ENCODE measurements around the gene STK32C.

The STK32C gene

DNA sequence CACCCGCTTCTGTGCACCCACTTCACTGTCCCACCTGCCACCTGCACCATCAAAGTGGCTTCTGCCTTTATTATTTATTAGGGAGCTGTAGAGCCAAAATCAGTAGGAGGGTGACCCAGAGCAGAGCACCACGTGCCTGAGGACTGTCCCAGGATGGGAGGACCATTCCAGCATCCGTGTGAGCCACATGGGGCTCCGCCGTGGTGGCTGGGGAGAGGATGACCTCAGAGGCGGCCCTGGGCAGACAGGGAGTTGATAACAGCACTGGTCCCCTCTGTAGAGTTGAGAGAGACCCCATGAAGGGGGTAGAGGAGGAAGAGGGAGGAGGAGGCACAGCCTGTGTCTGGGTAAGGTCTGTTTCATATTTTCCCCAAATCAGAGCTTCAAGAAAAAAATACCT is 129.7 kb downstream of the STK32C start:
- DNase-seq: no peak

DNA sequence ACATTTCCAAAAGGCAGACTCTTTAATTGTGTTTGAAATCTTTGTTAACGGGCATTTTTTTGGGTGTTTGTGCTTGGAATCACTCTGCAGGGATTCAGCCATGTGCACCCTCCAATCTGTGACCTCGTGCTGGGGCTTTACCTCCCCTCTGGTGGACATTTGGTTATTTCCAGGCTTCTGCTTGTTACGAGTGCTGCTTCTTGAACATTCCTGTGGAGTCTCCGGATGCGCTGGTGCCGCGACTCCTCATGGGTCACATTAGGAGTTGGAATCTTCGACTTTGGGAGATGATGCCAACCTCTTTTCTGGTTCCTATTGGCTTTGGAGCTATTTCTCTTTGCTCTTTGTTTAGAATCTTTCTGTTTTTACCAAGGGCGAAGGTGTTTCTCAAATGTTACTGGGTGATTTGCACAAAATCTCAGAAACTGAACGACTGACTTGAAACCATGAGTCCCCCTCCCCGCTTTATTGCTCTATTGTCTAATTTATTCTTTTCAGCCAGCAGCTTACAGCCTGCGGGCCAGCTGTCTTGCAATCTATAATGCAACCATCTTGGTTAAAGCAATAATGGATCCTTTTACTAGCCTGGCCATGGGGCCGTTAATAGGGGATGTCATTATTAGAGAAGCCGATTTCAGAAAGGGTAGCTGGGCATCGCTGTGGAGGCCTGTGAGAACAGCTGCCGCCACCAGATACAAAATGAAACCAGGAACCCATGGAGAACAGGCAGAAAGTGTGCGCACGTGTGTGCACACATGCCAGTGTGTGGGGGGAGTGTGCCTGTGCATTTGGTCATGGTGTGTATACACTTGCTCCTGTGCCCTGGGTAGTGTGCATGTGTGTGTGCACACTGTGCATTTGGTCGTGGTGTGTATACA is 130.9 kb downstream of the STK32C start:
- DNase-seq: no peak

DNA sequence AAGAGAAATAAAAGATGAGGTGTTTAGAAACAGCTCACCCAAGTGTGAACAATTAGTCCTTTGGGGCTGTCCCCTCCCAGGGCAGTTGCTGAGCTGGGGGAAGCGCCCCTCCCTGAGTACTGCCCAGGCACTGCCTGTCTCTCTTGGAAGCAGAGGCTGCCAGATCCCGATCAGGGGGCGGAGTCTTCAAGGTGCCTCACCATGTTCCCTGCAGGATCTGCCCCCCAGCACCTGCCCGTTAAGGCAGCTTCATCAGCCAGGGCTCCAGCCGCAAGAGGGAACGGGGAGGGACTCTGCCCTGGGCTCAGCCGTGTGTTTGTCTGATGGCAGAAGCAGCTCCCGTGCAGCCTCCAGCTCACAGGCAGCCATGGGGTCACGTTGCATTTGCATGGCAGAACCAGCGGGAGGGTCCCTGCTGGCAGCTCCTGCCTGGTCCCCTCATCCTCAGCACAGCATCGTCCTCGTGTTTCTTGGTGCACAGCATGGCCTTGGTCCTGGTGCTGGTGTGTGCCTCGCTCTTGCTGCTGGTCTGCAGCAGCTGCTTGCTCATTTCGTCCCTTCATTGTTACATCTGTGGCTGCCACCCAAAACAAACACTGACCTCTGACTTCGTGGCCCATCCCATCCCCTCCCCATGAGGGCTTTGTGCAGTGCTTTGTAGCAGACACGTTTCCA is 131.7 kb downstream of the STK32C start:
- no peak for DNase-seq

DNA sequence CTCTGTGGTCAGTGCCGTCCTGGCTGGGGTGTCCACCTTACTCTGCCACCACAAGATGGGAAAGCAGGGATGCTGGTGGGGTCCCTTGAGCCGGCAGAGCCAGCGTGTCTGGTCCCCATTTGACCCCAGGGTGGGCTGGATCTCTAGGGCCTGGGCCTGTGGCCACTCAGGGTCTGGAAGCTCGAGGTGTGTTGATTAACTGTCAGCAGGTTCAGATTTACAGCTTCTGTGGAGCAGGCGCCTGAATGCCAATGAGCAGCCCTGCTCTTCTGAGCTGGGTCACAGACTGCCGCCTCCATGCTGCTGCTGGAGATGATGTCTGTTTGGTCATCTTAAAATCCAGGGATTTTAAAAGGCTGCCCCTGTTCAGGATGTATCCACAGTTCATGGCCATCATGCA is 132.3 kb downstream of the STK32C start:
- no peak for DNase-seq

GRCh38 chr10:132174237-132174636 is 133.5 kb downstream of the STK32C start:
- no peak for DNase-seq

DNA sequence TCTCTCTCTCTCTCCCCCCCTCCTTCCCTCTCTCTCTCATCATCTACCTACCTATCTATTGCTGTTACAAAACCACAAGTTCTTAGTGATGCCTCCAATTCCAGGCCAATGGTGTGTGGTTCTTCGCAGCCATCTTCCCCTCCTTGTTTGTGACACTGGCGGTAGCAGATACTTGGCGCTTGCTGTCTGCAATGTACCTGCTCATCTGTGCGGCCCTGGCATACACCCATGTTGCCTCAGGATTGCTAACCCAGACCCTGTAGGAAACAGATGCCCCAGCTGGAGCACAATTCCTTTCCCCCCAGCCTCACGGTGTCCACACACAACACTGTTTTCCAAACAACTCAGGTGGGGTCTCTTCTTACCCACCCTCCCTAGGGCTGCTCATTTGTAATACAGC is 134.6 kb downstream of the STK32C start:
- no peak for DNase-seq

DNA sequence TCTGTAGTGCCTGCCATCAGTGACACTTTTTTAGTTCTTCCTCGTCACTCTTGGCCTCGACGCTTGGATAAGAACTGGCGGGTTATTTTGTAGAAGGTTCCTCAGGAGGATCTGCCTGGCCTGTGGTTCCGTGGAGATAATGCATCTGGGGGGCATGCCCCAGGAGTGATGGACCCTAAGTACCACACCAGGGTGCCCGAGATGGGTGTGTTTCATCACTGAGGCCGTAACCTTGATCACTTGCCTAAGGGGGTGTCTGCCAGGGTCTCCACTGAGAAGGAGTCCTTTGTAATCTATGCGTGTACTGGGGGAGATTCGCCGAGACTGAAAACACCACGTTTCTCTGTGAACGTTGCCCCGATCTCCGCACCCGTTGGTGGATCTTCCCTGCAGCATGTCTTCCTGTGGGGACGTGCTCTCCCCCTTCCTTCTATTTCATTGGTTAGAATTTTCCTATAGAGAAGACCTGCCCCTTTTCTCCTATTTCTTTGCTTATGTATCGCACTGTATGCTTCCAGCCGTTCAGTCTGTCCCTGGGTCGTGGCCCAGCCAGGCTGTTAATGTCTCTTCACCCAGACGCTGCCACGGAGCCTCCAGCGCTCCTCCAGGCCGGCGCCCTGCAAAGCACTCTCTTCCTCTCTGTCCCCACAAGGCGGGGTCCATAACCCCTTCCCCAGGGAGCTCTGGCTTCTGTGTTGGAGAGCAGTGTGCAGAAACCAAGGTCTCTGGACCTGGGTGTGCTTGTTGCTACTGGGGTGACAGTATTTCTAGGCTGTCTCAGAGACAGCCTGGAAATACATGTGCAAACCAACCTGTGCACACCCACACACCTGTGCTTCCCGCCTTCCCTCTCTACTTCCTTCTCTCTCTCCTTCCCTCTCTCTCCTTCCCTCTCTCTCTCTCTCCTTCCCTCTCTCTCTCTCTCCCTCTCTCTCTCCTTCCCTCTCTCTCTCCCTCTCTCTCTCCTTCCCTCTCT is 135.4 kb downstream of the STK32C start:
- no peak for DNase-seq

DNA sequence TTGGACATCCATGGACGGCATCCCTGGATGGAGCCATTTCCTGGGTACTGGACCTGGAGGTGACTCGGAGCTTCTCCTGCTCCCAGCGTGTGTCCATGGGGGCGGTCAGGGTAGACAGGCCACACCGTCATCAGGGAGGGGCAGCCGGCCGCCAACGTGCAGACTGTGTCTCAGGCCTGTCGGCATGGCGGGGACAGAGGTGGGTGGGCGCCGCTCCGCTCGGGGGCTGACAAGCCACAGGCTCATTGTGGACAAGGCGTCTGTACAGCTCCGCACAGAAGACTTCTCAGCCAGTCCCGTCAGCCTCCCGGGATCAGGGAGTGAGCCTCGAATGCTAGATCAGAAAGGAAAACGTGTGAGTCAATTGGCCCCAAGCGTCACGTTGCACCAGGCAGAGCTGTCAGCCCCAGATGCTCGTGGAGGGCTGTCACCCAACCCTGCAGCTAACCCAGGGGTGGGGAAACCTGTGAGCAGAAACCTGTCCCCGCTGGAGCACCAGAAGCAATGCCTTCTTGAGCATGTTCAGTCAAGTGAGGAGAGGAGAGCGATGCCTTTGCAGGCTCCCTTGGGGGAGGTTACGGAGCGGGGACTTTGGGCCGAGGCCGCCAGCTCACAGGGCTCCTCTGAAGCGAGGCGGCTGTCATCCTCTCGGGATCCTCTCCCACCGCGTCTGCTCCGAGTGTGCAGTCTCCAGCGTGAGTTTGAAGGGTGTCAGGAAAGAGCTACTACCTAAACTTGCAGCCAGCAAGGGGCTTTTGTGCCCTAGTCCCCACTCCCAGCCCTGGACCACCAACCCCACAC is 137.0 kb downstream of the STK32C start:
- no peak for DNase-seq

GRCh38 chr10:132169766-132170560 is 137.8 kb downstream of the STK32C start:
- DNase-seq: no peak

DNA sequence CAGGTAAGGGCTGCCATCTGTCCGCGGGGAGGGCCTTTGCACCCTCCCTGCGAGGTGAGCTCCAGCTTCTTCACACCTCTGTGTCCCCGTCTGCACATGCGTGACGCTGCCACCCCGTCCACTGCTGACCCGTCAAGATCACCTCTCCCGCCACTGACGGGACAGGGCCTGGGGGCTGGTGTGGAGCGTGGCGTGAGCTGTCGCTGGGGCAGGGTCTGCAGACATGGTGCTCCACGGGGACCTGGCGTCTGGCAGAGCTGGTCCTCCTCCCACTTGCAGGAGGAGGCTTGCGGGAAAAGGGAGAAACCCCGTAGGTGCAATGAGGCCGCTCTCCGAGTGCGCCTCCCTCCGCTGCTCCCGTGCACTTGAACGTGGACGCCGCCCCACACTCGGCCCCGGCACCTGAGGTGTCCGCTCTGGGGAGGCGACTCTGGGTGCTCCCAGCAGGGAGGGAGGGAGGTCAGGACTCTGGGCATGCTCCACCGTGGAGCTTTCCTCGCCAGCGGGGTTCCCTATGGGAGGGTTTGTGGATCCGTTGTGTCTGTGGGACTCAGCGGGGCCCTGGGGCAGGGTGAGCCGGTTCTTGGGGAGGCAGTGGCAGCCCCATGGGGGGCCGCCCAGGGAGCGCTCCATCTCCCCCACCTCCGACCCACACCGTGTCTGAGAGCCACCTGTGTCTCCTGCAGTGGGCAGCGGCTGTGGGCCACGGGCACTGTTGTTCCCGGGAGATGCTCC is 138.6 kb downstream of the STK32C start:
- DNase-seq: no peak

DNA sequence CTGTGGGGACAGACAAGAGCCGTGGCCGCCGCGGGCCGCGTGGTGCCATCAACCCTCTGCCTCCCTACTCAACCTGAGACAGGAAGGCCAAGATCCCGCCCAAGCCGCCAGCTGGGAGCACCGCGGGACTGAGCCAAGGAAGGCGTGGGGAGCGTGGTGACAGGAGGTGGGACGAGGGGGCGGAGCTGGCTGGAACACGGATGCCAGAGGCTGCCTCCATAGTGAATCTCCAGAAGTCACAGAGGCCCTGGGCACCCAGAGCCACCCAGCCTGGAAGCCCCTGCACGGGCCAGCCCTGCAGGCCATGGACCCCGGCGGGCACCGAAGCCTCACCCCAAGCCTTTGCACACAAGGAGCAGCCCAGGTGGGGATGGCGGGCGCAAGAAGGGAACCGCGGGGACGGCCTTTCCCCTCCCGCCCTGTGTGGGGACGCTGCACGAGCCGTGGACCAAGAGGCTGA is 139.1 kb downstream of the STK32C start:
- no peak for DNase-seq

GRCh38 chr10:132167976-132168375 is 139.8 kb downstream of the STK32C start:
- no peak for DNase-seq

DNA sequence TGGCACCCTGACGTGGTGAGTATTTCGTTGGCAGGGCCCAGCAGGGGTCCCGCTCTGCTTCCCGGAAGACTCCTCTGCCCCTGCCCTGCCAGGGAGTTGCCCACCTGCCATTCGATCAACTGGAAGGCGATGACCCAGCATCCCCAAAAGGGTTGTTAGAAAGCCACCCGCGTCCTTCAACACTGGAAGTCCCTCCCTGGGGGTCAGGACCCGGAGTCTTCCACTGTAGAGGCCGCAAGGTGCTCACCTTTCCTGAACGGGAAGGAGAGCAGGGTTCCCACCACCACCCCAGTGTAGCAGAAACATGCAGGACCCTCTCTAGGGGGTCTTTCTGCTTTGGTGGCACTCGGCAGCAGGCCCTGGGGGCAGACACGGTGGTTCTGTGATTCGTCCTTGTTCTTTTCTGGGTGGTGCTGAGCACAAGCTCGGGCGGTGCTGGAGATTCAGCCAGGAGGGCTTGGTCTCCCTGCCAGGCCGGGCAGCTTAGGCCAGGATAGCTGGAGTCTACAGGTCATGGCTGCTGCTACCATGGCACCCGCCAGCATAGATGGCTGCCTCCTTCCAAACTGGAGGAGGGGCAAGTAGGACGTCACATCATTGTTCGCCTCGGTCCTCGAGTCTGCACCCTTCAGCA is 140.6 kb downstream of the STK32C start:
- no peak for DNase-seq

- DNase-seq: no peak
These were observed 141.4 kb downstream of the STK32C start for GRCh38 chr10:132166216-132166950.

GRCh38 chr10:132165416-132165980 is 142.3 kb downstream of the STK32C start:
- no peak for DNase-seq

- no peak for DNase-seq
These were observed 142.9 kb downstream of the STK32C start for GRCh38 chr10:132164761-132165278.

DNA sequence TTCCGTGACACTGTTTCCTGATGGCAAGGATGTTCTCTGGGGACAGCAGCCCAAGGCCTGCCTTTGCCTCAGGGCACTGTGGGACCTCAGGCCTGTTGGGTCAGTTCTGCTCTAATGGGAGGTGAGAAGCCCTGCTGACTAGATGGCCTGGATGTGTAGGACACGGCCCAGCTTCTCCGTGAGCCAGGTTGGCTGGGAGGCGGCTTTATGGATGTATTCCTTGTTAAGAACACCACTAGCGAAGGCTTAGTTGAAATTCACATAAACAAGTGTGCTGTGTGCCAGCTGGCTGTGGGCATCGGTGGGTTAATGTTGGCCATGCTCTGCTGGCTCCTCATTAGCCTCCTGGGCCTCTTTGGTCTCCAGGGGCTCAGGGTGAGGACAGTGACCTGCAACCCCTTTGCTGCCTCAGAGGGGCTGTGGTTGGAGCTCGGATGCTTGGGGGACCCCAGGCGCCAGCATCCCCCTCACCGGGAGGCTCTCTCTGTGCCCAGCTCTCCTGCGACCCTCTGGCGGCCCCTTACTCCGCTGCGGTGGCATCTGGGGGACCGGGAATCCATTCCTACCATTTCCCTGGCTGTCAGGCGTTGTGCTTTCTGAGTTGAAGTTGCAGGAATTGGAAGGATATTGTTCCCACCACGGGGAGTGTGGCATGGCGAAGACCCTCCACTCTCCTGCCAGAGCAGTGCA is 143.8 kb downstream of the STK32C start:
- no peak for DNase-seq

DNA sequence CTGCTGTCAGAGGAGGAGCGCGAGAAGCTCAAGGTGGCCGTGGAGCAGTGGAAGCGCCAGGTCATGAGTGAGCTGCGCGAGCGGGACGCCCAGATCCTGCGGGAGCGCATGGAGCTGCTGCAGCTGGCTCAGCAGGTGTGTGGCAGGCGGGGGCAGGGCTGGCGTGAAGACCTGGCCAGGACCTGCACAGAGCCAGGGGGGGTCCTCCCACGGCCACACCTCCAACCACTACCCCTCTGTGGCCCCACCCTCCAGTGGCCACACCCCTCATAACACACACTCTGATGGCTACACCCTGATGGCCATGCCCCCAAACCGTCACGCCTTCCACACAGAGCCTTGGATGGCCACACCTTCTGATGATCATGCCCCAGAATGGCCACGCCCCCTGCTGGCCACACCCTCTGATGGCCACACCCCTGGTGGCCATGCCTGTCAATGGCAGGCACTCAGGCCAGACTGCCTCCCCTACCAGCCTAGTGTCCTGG is 144.4 kb downstream of the STK32C start:
- peak; percentile 44 for DNase-seq

All from RPMI8226 (cell line).